ENCODE results near the gene IFI35. TPM values are rescaled to one million over a fixed set of nuclear protein-coding genes. Genes with fewer than 3 reads are reported as not detected.
A peak's percentile ranks its signal among the peaks of the same experiment; 100 is the strongest.

The IFI35 gene
- total RNA-seq, 1 donor = 31.5 TPM

DNA sequence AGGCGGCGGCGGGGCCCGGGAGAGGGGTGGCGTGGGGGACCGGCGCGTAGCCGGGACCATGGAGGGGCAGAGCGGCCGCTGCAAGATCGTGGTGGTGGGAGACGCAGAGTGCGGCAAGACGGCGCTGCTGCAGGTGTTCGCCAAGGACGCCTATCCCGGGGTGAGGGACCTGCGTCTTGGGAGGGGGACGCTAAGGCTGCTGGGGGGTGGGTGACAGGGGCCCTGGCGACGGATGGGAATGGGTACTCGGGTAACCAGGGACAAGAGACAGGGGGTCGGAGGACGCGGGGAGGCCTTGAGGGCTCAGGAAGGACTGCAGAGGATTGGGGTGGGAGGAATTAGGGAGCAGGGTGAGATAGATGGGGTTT lies 18.7 kb downstream of the IFI35 start:
- TF ChIP-seq, protein P1, sequence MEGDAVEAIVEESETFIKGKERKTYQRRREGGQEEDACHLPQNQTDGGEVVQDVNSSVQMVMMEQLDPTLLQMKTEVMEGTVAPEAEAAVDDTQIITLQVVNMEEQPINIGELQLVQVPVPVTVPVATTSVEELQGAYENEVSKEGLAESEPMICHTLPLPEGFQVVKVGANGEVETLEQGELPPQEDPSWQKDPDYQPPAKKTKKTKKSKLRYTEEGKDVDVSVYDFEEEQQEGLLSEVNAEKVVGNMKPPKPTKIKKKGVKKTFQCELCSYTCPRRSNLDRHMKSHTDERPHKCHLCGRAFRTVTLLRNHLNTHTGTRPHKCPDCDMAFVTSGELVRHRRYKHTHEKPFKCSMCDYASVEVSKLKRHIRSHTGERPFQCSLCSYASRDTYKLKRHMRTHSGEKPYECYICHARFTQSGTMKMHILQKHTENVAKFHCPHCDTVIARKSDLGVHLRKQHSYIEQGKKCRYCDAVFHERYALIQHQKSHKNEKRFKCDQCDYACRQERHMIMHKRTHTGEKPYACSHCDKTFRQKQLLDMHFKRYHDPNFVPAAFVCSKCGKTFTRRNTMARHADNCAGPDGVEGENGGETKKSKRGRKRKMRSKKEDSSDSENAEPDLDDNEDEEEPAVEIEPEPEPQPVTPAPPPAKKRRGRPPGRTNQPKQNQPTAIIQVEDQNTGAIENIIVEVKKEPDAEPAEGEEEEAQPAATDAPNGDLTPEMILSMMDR (IDR thresholded peaks at IDR 0.05; ENCODE audit: insufficient read depth, low read depth, low read length) = no peak
- H3K4me3 ChIP-seq (ENCODE audit: low read depth, low read length) = peak overlapping the region; percentile 49
- DNase-seq (ENCODE audit: low read depth) = no peak

DNA sequence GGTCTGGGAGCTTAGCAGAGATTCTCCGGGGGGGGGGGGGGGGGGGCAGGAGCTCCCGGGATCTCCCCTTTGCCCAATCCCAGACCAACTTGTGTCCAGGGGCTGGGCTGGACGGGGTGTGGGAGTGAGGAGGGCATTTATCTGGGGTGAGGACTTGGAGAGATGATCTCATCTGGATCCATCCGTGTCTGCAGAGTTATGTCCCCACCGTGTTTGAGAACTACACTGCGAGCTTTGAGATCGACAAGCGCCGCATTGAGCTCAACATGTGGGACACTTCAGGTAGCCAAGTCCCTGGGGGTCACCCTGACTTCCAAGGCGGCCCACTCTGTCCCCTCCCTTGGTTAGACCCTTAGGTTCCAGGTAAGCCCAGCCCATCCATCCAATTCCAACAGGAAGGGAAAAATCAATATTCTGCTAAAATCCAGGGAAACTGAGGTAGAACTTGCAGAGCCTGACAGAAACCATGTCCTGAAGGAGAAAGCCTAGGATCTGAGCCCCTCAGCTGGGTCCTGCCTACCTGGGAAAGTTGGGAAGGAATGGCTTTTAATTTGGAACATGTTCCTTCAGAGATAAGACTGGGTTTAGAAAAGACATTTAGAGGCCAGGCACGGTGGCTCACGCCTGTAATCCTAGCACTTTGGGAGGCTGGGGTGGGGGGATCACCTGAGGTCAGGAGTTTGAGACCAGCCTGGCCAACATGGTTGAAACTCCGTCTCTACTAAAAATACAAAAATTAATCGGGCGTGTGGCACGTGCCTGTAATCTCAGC lies 19.4 kb downstream of the IFI35 start:
- H3K4me3 ChIP-seq (ENCODE audit: low read depth, low read length) = no peak overlapping the region
- TF ChIP-seq, protein P1 (IDR thresholded peaks at IDR 0.05; ENCODE audit: insufficient read depth, low read depth, low read length) = no peak
- DNase-seq (ENCODE audit: low read depth) = no peak

DNA sequence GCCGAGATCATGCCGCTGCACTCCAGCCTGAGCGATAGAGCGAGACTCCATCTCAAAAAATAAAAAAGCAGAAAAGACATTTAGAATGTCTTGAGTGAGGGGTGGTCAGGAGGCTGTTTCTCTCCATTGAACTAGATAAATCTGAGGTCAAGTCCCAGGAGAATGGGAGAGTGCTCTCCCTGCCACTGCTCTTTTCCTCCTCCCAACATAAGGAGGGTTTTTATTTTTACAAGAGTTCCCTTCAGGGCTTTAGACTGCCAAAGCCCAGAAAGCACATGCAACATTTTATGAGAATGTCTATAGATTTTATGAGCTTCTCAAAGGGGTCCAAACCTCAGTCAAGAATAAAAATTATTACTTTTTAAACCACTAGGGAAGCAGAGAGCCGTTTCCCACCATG lies 20.0 kb downstream of the IFI35 start:
- TF ChIP-seq, protein P1 (IDR thresholded peaks at IDR 0.05; ENCODE audit: insufficient read depth, low read depth, low read length) = no peak
- DNase-seq (ENCODE audit: low read depth) = peak; percentile 28
- H3K4me3 ChIP-seq (ENCODE audit: low read depth, low read length) = no peak overlapping the region

DNA sequence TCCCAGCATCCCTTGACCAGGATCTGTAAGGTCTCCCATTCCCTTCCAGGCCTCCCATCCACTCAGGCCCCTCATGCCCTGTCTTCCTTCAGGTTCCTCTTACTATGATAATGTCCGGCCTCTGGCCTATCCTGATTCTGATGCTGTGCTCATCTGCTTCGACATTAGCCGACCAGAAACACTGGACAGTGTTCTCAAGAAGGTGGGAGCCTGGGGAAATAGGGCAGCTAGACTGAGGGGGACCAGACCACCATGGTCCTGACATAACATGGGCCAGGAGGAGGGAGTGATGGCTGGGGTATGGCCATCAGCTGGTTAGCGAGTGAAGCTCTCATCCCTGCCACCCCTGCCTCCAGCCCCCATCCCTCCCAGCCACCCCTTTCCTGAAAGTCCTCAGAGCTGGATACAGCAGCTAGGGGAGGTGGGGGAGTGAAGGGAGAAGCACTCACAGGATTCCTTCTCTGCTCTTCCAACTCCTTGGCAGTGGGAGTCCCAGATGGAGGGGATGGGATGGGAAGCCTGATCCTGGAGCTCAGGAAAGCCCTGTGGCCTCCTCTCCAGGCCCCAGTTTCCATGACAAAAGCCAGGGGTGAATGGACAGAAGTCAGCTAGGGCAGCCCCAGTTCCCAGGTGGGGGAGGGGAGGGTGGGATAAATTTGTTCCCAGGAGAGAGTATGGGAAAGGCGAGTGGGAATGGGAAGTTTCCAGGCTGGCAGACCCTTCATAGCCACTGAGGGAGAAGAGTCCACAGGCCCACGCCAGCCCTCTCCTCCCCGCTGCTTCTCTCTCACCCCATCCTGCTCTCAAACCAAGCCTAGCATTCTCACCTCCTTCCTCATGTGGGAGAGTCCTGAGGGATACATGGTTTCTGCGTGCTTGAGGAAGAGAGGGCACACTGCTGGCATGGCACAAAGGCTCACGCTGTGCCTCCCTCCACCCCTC lies 20.8 kb downstream of the IFI35 start:
- DNase-seq (ENCODE audit: low read depth) = no peak
- TF ChIP-seq, protein P1 (IDR thresholded peaks at IDR 0.05; ENCODE audit: insufficient read depth, low read depth, low read length) = no peak
- H3K4me3 ChIP-seq (ENCODE audit: low read depth, low read length) = no peak overlapping the region

DNA sequence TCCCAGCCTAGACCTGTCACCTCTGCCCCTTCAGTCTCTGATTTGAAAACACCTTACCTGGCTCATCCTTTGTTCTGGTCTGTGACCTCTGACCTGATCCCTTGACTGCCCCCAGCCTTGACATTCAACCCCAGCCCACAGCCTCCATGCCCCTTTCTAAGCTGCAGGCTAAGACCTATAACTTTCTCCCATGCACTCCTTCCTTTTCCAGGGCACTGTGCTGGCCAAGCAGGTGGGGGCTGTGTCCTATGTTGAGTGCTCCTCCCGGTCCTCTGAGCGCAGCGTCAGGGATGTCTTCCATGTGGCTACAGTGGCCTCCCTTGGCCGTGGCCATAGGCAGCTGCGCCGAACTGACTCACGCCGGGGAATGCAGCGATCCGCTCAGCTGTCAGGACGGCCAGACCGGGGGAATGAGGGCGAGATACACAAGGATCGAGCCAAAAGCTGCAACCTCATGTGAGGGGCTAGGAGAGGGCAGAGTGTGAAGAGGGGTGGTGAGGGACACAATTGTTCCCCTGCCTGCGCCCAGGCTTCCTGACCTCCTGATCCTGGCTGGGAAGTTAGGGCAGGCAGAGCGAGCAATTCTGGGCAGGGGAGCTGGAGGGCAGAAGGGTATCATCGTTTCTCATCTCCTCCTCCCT lies 21.8 kb downstream of the IFI35 start:
- H3K4me3 ChIP-seq (ENCODE audit: low read depth, low read length) = no peak overlapping the region
- TF ChIP-seq, protein P1 (IDR thresholded peaks at IDR 0.05; ENCODE audit: insufficient read depth, low read depth, low read length) = no peak
- no peak for DNase-seq (ENCODE audit: low read depth)

DNA sequence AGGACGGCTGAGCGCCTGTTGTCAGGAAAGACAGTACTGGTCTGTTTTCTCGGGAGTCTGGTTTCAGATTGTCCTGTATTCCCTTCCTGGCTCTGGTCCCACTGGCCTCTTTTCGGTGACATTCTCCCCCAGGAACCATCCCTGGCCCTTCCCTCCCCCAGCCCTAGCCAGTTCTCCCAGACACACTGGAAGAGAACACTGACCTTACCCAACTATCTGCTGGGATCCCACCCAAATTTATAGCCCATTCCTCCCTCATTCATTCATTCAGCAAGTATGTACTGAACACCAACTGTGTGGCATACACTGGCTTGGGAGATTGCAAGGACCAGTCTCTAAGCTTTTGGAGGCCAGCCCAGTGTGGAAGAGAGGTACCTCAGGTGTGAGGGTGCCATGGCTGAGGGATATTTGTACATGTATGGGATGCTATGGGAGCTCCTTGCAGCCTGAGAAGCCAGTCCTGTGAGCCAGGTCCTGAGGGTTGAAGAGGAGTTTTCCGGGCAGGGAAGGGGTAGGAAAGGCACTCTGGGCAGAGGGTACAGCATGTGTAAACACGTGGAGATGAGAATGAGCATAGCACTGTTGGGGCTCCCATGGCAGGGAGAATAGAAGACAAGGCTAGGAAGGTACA lies 23.7 kb downstream of the IFI35 start:
- H3K4me3 ChIP-seq (ENCODE audit: low read depth, low read length) = no peak overlapping the region
- DNase-seq (ENCODE audit: low read depth) = no peak
- TF ChIP-seq, protein P1 (IDR thresholded peaks at IDR 0.05; ENCODE audit: insufficient read depth, low read depth, low read length) = no peak
